Chondrocyte (in vitro differentiated cells): ENCODE data around the gene OGA. TPM values are rescaled to one million over a fixed set of nuclear protein-coding genes. Genes with fewer than 3 reads are reported as not detected.

ENCODE experiments used
- DNase-seq: peaks from one replicate; pipeline ENCODE4 v3.0.0; 2021; ENCODE audit warnings: mixed read lengths, low spot score
- H3K27ac Mint-ChIP-seq: one replicate; pipeline ENCODE4 v1.8.0; 2021; ENCODE audit warnings: mild to moderate bottlenecking, moderate library complexity, mixed read lengths; ENCODE audit not compliant: unreplicated experiment
- H3K27me3 Mint-ChIP-seq: 2 replicates; pipeline ENCODE4 v1.8.0; 2021; ENCODE audit warnings: low read depth, mixed read lengths
- H3K36me3 Mint-ChIP-seq: 2 replicates; pipeline ENCODE4 v1.8.0; 2021; ENCODE audit warnings: low read depth, mixed read lengths
- H3K4me1 Mint-ChIP-seq: 2 replicates; pipeline ENCODE4 v1.8.0; 2021; ENCODE audit warnings: low read depth, mild to moderate bottlenecking, mixed read lengths
- H3K4me3 Mint-ChIP-seq: one replicate; pipeline ENCODE4 v1.8.0; 2021; ENCODE audit warnings: mild to moderate bottlenecking, moderate library complexity, mixed read lengths; ENCODE audit not compliant: unreplicated experiment
- H3K9me3 Mint-ChIP-seq: 2 replicates; pipeline ENCODE4 v1.8.0; 2021; ENCODE audit warnings: low read depth, mixed read lengths
- total RNA-seq: library from RNA; stranded (reverse); gene quantifications from 3 replicates; pipeline ENCODE4 v1.2.1, GENCODE V29; 2021
- TF ChIP-seq, protein P1 (sequence below): fragments of 200-600 bp; sonication (generic); IDR thresholded peaks from 2 replicates; pipeline ENCODE4 v1.5.0; 2021; ENCODE audit warnings: antibody characterized with exemption, mild to moderate bottlenecking, moderate library complexity

OGA gene
- total RNA-seq, 1 donor from 2014 or later, result 75.5 TPM

DNA sequence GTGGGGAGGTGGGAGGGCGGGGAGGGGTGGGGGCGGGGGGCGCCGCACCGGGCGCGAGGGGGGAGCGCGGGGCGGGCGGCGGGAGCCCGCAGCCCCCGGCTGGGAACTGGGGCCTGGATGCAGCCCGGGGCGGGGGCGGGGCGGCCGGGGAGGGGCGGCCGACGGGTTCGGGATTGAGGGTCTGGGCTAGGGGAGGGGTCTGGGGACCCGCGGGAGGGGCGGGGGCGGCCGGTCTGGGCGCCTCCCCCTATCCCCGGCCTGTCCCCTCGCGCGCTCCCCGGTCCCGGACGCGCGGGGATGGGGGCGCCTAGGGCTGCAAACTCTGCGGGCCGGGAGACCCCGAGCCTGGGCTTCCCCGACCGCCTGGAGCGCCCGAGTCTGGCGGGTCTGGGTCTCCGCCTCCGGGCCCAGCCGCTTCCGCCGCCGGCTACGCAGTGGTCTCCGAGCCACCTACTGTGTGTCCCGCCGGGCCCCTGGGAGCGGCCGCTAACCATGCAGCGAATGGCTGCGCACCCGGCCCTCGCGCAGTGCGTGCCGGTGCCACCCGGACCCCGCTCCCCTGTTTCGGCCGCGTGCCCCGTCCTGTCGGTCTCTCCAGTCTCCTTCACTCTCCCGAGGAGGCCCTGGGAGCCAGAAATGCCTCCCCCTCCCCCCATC, 42.0 kb downstream of the OGA start:
- Mint-ChIP-seq H3K4me3 (peak overlapping the region; percentile 41), H3K36me3 (peaks cover 12% of the 10 kb centered on the region), H3K9me3 (no peaks in the 10 kb centered on the region), H3K27ac (no peak overlapping the region), H3K27me3 (peaks cover 53% of the 10 kb centered on the region), H3K4me1 (peaks cover 16% of the 10 kb centered on the region)
- TF ChIP-seq, protein P1, sequence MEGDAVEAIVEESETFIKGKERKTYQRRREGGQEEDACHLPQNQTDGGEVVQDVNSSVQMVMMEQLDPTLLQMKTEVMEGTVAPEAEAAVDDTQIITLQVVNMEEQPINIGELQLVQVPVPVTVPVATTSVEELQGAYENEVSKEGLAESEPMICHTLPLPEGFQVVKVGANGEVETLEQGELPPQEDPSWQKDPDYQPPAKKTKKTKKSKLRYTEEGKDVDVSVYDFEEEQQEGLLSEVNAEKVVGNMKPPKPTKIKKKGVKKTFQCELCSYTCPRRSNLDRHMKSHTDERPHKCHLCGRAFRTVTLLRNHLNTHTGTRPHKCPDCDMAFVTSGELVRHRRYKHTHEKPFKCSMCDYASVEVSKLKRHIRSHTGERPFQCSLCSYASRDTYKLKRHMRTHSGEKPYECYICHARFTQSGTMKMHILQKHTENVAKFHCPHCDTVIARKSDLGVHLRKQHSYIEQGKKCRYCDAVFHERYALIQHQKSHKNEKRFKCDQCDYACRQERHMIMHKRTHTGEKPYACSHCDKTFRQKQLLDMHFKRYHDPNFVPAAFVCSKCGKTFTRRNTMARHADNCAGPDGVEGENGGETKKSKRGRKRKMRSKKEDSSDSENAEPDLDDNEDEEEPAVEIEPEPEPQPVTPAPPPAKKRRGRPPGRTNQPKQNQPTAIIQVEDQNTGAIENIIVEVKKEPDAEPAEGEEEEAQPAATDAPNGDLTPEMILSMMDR, result no peak
- peak; percentile 75 for DNase-seq

DNA sequence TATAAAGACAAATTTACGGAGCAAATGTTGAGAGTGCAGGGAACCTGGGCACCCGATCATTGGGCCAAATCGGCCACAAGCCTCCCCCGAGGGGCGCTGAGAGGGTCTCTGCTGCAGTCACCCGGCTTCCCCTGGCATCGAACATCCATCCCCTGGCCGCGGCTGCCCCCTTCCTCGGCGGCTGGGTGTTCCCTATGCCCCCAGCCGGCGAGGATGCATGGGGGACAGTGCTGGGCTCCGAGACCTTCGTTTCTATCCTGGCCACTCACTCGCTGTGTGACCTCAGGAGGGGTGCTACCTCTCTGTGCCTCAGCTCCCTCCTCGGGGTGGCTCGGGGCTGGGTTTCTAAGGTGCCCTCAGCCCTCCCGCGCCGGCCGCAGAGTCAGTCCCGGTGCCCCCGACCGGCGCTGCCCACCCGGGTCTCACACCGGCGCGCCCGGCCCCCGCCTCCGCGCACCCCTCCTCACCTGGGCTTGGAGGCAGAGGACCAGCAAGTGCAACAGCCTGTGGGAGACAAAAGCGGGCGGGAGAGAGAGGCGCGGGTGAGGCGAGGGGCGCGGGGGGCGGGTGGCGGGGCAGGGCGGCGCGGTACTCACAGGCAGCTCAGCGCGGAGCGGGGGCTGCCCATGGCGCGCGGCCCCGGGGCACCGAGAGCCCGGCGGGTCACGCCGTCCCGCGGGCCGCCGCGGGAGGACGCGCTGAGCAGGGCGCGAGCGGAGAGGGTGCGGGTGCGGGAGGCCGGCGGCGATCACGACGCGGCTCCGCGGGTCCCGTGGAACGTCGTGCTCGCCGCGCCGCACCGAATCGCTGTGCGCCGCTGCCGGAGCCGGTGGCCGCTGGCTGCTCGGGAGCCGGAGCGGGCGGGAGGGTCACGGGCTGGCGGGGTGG, 42.7 kb downstream of the OGA start, which contains the start of gene FGF8:
TSS of gene FGF8 (minus strand) at position 842 of the 888 bp plus-strand sequence. CDS start at position 628, 214 bp downstream.
- Mint-ChIP-seq H3K4me3 (peak within 1 kb of the TSS; percentile 41), H3K36me3 (peaks cover 14% of the 10 kb centered on the region), H3K27me3 (peaks cover 53% of the 10 kb centered on the region), H3K27ac (no peak within 1 kb of the TSS), H3K4me1 (peaks cover 16% of the 10 kb centered on the region), H3K9me3 (no peaks in the 10 kb centered on the region)
- peak; percentile 48 for DNase-seq
- TF ChIP-seq, protein P1, result no peak

GRCh38 chr10:101774589-101775272, 43.5 kb downstream of the OGA start:
- H3K27me3 Mint-ChIP-seq, result peaks cover 53% of the 10 kb centered on the region

DNA sequence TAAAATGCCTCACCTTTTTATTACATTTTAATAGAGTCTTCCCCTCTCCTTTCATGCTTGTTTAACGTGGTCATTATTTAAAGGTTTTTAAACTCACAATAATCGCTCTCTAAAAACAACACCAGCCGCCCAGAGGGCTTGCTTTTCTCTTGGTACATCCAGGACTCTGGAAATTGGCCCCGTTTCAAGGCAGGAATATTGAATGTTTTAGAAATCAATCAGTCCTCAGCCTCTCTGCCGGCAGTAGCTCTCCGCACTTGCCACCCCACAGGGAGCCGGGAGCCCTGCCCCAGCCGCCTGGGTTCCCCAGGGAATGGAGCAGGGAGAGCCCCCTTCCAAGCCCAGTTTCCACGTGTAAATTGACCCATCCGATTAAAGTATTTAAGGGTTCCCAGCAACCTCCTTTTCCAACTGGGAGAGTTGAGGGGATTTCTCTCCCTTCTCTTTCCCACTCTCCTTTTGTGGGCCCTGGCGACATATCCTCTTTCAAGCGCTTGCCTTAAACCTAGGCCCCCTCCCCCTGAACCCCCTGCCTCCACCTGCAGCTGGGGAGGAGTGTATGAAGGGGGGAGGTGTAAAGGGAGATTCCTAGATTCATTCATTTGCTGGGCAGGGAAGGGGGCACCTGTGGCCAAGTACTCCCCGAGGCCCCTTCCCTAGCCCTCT, 44.2 kb downstream of the OGA start:
- Mint-ChIP-seq H3K27me3 (peaks cover 54% of the 10 kb centered on the region), H3K4me3 (no peak overlapping the region), H3K36me3 (peaks cover 14% of the 10 kb centered on the region), H3K27ac (no peak overlapping the region), H3K9me3 (no peaks in the 10 kb centered on the region), H3K4me1 (peaks cover 7% of the 10 kb centered on the region)
- TF ChIP-seq, protein P1, result no peak
- no peak for DNase-seq

More at GRCh38 chr10:101774589-101775272, 43.5 kb downstream of the OGA start:
- H3K36me3 Mint-ChIP-seq, result peaks cover 14% of the 10 kb centered on the region
- TF ChIP-seq, protein P1, result no peak
- no peaks in the 10 kb centered on the region for H3K9me3 Mint-ChIP-seq
- DNase-seq, result no peak
- peaks cover 13% of the 10 kb centered on the region for H3K4me1 Mint-ChIP-seq
- H3K4me3 Mint-ChIP-seq, result peak overlapping the region; percentile 16
- no peak overlapping the region for H3K27ac Mint-ChIP-seq
